Hepatocyte (in vitro differentiated cells): ENCODE data around the gene ZNF330. TPM values are rescaled to one million over a fixed set of nuclear protein-coding genes. Genes with fewer than 3 reads are reported as not detected.

Experiments used
- DNase-seq: peaks from one replicate; pipeline ENCODE4 v3.0.0-alpha.2; 2016; ENCODE audit warnings: low spot score
- H2AFZ ChIP-seq: fragments of 200-600 bp; sonication (generic); 2 replicates; pipeline ENCODE4 v1.6.0; 2016; ENCODE audit warnings: antibody characterized with exemption, mild to moderate bottlenecking
- H3K27ac ChIP-seq: fragments of 200-600 bp; sonication (generic); 2 replicates; pipeline ENCODE4 v1.5.1; 2016; ENCODE audit warnings: mild to moderate bottlenecking
- H3K27me3 ChIP-seq: fragments of 200-600 bp; sonication (generic); 2 replicates; pipeline ENCODE4 v1.6.1; 2016
- H3K36me3 ChIP-seq: fragments of 200-600 bp; sonication (generic); replicated peaks from 2 replicates; pipeline ENCODE4 v1.5.1; 2016; ENCODE audit warnings: low read depth; ENCODE audit not compliant: insufficient read depth
- H3K4me1 ChIP-seq: fragments of 200-600 bp; sonication (generic); 2 replicates; pipeline ENCODE4 v1.5.1; 2016; ENCODE audit warnings: mild to moderate bottlenecking, moderate library complexity; ENCODE audit not compliant: insufficient read depth
- H3K4me2 ChIP-seq: fragments of 200-600 bp; sonication (generic); 2 replicates; pipeline ENCODE4 v1.6.0; 2016
- H3K4me3 ChIP-seq: fragments of 200-600 bp; sonication (generic); 2 replicates; pipeline ENCODE4 v1.5.1; 2016; ENCODE audit warnings: mild to moderate bottlenecking
- H3K79me2 ChIP-seq: fragments of 200-600 bp; sonication (generic); 2 replicates; pipeline ENCODE4 v1.6.0; 2017; ENCODE audit warnings: mild to moderate bottlenecking
- H3K9me2 ChIP-seq: fragments of 200-600 bp; sonication (generic); replicated peaks from 2 replicates; pipeline ENCODE4 v1.6.0; 2017; ENCODE audit warnings: mild to moderate bottlenecking; ENCODE audit not compliant: insufficient read depth
- H3K9me3 ChIP-seq: fragments of 200-600 bp; sonication (generic); 2 replicates; pipeline ENCODE4 v1.5.1; 2016; ENCODE audit warnings: low read depth, mild to moderate bottlenecking
- H4K20me1 ChIP-seq: fragments of 200-600 bp; sonication (generic); 2 replicates; pipeline ENCODE4 v1.6.0; 2016; ENCODE audit warnings: mild to moderate bottlenecking; ENCODE audit not compliant: insufficient read depth, poor library complexity, severe bottlenecking
- CTCF ChIP-seq: fragments of 200-600 bp; sonication (generic); IDR thresholded peaks from 2 replicates; pipeline ENCODE4 v1.5.1; 2016; ENCODE audit warnings: antibody characterized with exemption, mild to moderate bottlenecking; ENCODE audit not compliant: poor library complexity
- EZH2 ChIP-seq: fragments of 200-600 bp; sonication (generic); IDR thresholded peaks from 2 replicates; pipeline ENCODE4 v1.6.1; 2016; ENCODE audit warnings: antibody characterized with exemption, mild to moderate bottlenecking, borderline replicate concordance
- EZH2phosphoT487 ChIP-seq: fragments of 200-600 bp; sonication (generic); IDR thresholded peaks from one replicate; pipeline ENCODE4 v1.6.1; 2018; ENCODE audit warnings: antibody characterized with exemption, mild to moderate bottlenecking, low read depth, moderate library complexity; ENCODE audit not compliant: unreplicated experiment, severe bottlenecking
- WGBS: methylation state at CpG from one replicate; pipeline ENCODE4 v1.1.6; 2016; ENCODE audit warnings: low lambda C conversion rate; ENCODE audit errors: missing lambda C conversion rate; 5-methylcytosine and 5-hydroxymethylcytosine counted together
- polyA plus RNA-seq: library from polyadenylated mRNA; unstranded; fragments of >200 nt; fragmentation: Nextera tagmentation; extraction: Ambion mirVana; gene quantifications from 2 replicates; pipeline ENCODE4 v1.2.1, GENCODE V29; 2016
- total RNA-seq: library from RNA; depleted of rRNA; stranded (reverse); fragments of >200 nt; gene quantifications from 2 replicates; pipeline ENCODE4 v1.2.3, GENCODE V29; 2014

Gene ZNF330
- total and polyA plus RNA-seq, 2 experiments from 2014 or later = 32.9 to 45.5 TPM

GRCh38 chr4:141193516-141194034 is 27.1 kb upstream of the ZNF330 start:
- no peak for DNase-seq
- Histone ChIP-seq H3K36me3 (no peaks in the 10 kb centered on the region), H3K4me1 (no peaks in the 10 kb centered on the region), H4K20me1 (no peaks in the 10 kb centered on the region), H3K4me2 (no peak overlapping the region), H2AFZ (no peak overlapping the region), H3K79me2 (no peaks in the 10 kb centered on the region), H3K27ac (no peak overlapping the region), H3K4me3 (no peak overlapping the region), H3K9me3 (no peaks in the 10 kb centered on the region), H3K27me3 (no peaks in the 10 kb centered on the region), H3K9me2 (no peaks in the 10 kb centered on the region)
- 90% methylated on average over 2 of the region's 2 CpGs for WGBS
- TF ChIP-seq CTCF (no peak), EZH2 (no peak), EZH2phosphoT487 (no peak)

GRCh38 chr4:141195095-141195707 is 25.5 kb upstream of the ZNF330 start:
- Histone ChIP-seq H3K27me3 (no peaks in the 10 kb centered on the region), H3K27ac (no peak overlapping the region), H3K4me2 (no peak overlapping the region), H3K4me1 (no peaks in the 10 kb centered on the region), H2AFZ (no peak overlapping the region), H4K20me1 (no peaks in the 10 kb centered on the region), H3K9me3 (no peaks in the 10 kb centered on the region), H3K9me2 (no peaks in the 10 kb centered on the region), H3K79me2 (no peaks in the 10 kb centered on the region), H3K36me3 (no peaks in the 10 kb centered on the region), H3K4me3 (no peak overlapping the region)
- WGBS = 77% methylated on average over 2 of the region's 2 CpGs
- TF ChIP-seq EZH2 (no peak), CTCF (no peak), EZH2phosphoT487 (no peak)
- no peak for DNase-seq

GRCh38 chr4:141196227-141196933 is 24.3 kb upstream of the ZNF330 start:
- Histone ChIP-seq H3K4me3 (no peak overlapping the region), H3K9me2 (no peaks in the 10 kb centered on the region), H4K20me1 (no peaks in the 10 kb centered on the region), H3K27ac (no peak overlapping the region), H3K27me3 (no peaks in the 10 kb centered on the region), H3K4me1 (no peaks in the 10 kb centered on the region), H2AFZ (no peak overlapping the region), H3K4me2 (no peak overlapping the region), H3K9me3 (no peaks in the 10 kb centered on the region), H3K79me2 (no peaks in the 10 kb centered on the region), H3K36me3 (no peaks in the 10 kb centered on the region)
- TF ChIP-seq EZH2 = no peak
- TF ChIP-seq CTCF = no peak
- TF ChIP-seq EZH2phosphoT487 = no peak
- DNase-seq = no peak
- WGBS = 73% methylated on average over 1 of the region's 1 CpG
